HepG2 (cell line): ENCODE measurements around the gene MAN1A2. TPM values are rescaled to one million over a fixed set of nuclear protein-coding genes. Genes with fewer than 3 reads are reported as not detected.

ENCODE experiments used
- ATAD3A ChIP-seq: sonication (generic); formaldehyde crosslinking; IDR thresholded peaks from 2 replicates; pipeline ENCODE4 v1.4.0; 2020; ENCODE audit warnings: missing genetic modification reagents
- GATAD2A ChIP-seq: IDR thresholded peaks from 2 replicates; pipeline ENCODE4 v1.6.1; 2016
- HNRNPH1 ChIP-seq: fragments of 200-400 bp; formaldehyde crosslinking; optimal IDR thresholded peaks from 2 replicates; pipeline ENCODE3; 2017; ENCODE audit warnings: mild to moderate bottlenecking, low read depth, low read length
- IKZF1 ChIP-seq: fragments of 450-650 bp; IDR thresholded peaks from 2 replicates; pipeline ENCODE4 v1.7.1; 2016
- KAT8 ChIP-seq: IDR thresholded peaks from 2 replicates; pipeline ENCODE4 v1.6.1; 2016; ENCODE audit warnings: missing genetic modification reagents, missing compliant biosample characterization
- KLF15 ChIP-seq: sonication (generic); formaldehyde crosslinking; IDR thresholded peaks from 2 replicates; pipeline ENCODE4 v1.8.1; 2023; ENCODE audit warnings: borderline replicate concordance, mild to moderate bottlenecking, inconsistent platforms, missing genetic modification reagents, mixed read lengths
- MAZ ChIP-seq, 2 experiments: sonication (generic) in 1 of 2; formaldehyde crosslinking in 1 of 2; IDR thresholded peaks; 2 replicates each; pipeline versions ENCODE4 v1.5.0 to v1.6.1; 2012 to 2020; ENCODE audit warnings: low read depth in 2 of 2, mild to moderate bottlenecking in 2 of 2, borderline replicate concordance in 1 of 2, improper control_type of control experiment in 1 of 2, low read length in 1 of 2, missing genetic modification reagents in 1 of 2, moderate library complexity in 1 of 2
- NCOA1 ChIP-seq: sonication (generic); formaldehyde crosslinking; IDR thresholded peaks from 2 replicates; pipeline ENCODE4 v1.9.0; 2021; ENCODE audit warnings: missing genetic modification reagents
- ONECUT2 ChIP-seq: sonication (generic); formaldehyde crosslinking; IDR thresholded peaks from 2 replicates; pipeline ENCODE4 v1.4.0; 2020; ENCODE audit warnings: missing genetic modification reagents
- RARA ChIP-seq: IDR thresholded peaks from 2 replicates; pipeline ENCODE4 v1.6.1; 2016; ENCODE audit warnings: missing genetic modification reagents, missing compliant biosample characterization
- RARG ChIP-seq: sonication (generic); formaldehyde crosslinking; IDR thresholded peaks from 2 replicates; pipeline ENCODE4 v1.4.0; 2020; ENCODE audit warnings: low read depth, mild to moderate bottlenecking, missing genetic modification reagents
- REXO4 ChIP-seq: sonication (generic); formaldehyde crosslinking; IDR thresholded peaks from 2 replicates; pipeline ENCODE4 v1.8.0; 2022; ENCODE audit warnings: missing genetic modification reagents, mild to moderate bottlenecking, borderline replicate concordance
- RORA ChIP-seq: sonication (generic); formaldehyde crosslinking; IDR thresholded peaks from 2 replicates; pipeline ENCODE4 v1.5.0; 2020; ENCODE audit warnings: mild to moderate bottlenecking, missing genetic modification reagents, moderate library complexity
- TEAD2 ChIP-seq: sonication (generic); formaldehyde crosslinking; IDR thresholded peaks from 2 replicates; pipeline ENCODE4 v1.9.0; 2021; ENCODE audit warnings: missing genetic modification reagents
- ZFAT ChIP-seq: sonication (generic); formaldehyde crosslinking; conservative IDR thresholded peaks from 2 replicates; pipeline ENCODE4 v1.8.1; 2023; ENCODE audit warnings: missing genetic modification reagents, inconsistent platforms
- ZNF101 ChIP-seq: sonication (generic); formaldehyde crosslinking; IDR thresholded peaks from 2 replicates; pipeline ENCODE4 v1.4.0; 2020; ENCODE audit warnings: mild to moderate bottlenecking, low read depth, missing genetic modification reagents, borderline replicate concordance
- ZNF773 ChIP-seq: sonication (generic); formaldehyde crosslinking; IDR thresholded peaks from 2 replicates; pipeline ENCODE4 v1.4.0; 2020; ENCODE audit warnings: missing genetic modification reagents, borderline replicate concordance
- polyA plus RNA-seq, 8 experiments: library from polyadenylated mRNA; depleted of rRNA in 3 of 8; stranded (reverse) in 7 of 8; unstranded in 1 of 8; fragments of >200 nt; fragmentation: Illumina TruSeq in 4 of 8; extraction: Trizol in 4 of 8; gene quantifications; 2 replicates each; pipeline versions ENCODE4 v1.2.1 to v1.2.3, GENCODE V29; 2011 to 2016; ENCODE audit warnings: low read depth in 4 of 8, missing spikeins in 1 of 8, mixed read lengths in 1 of 8; ENCODE audit not compliant: insufficient read depth in 1 of 8
- total RNA-seq, 5 experiments: library from RNA; depleted of rRNA; stranded (reverse); fragments of >200 nt; fragmentation: Illumina TruSeq; extraction: Trizol; gene quantifications; 2 replicates each; pipeline ENCODE4 v1.2.3, GENCODE V29; 2016; ENCODE audit warnings: low read depth in 1 of 5
- TF ChIP-seq, protein P1 (sequence below): sonication (generic); formaldehyde crosslinking; conservative IDR thresholded peaks from 2 replicates; pipeline ENCODE4 v1.5.0; 2020; ENCODE audit warnings: missing genetic modification reagents
- TF ChIP-seq, protein P2 (sequence below): sonication (generic); formaldehyde crosslinking; IDR thresholded peaks from 2 replicates; pipeline ENCODE4 v1.5.1; 2020; ENCODE audit warnings: mild to moderate bottlenecking, moderate library complexity, missing genetic modification reagents
- TF ChIP-seq, protein P3 (sequence below): sonication (generic); formaldehyde crosslinking; IDR thresholded peaks from 2 replicates; pipeline ENCODE4 v1.8.0; 2022; ENCODE audit warnings: missing genetic modification reagents, mild to moderate bottlenecking, borderline replicate concordance
- TF ChIP-seq, protein P4 (sequence below): sonication (generic); formaldehyde crosslinking; IDR thresholded peaks from 2 replicates; pipeline ENCODE4 v1.5.0; 2020; ENCODE audit warnings: mild to moderate bottlenecking, missing genetic modification reagents
- TF ChIP-seq, protein P5 (sequence below): IDR thresholded peaks from 2 replicates; pipeline ENCODE4 v1.6.1; 2016; ENCODE audit warnings: low read depth, control low read depth
- TF ChIP-seq, protein P6 (sequence below): IDR thresholded peaks from 2 replicates; pipeline ENCODE4 v1.6.1; 2016; ENCODE audit warnings: low read depth, borderline replicate concordance

The MAN1A2 gene
- total and polyA plus RNA-seq, 2 of the 13 experiments (the other 11 are each of a cell fraction or from before 2014, with no cell fraction given) = 8.0 to 19.9 TPM

DNA sequence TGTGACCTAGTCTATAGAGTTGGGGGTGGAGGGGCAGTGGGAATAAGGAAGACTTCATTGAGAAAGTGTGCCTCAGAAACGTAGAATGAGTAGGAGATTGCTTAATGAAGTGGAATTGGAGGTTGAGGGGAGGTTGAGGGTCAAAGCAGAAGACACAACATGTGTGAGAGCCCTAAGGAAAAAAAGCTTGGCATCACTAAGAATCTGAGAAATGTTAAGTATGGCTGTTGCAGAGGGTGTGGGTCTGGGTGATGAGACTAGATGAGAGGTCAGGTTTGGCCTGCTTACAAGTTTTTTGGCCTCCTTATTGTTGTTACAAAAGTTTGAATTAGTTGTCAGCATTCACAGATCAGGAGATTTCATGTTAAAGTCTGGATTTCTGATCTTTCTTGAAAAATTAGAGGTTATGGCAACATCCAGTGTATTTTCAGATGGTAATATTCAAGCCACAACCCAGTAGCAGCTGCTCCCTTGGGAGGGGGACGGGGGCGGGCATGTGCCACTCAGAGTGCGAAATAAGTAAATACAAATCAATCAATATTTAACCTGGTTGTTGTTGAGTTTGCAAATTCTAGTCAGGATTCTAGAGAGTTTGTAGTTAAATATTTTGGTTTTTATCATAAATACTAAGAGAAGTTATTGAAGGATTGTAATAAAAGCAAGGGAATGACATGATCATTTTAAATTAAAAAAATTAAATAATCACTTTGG, 4.3 kb downstream of the MAN1A2 start (continued):
- TF ChIP-seq, protein P1, sequence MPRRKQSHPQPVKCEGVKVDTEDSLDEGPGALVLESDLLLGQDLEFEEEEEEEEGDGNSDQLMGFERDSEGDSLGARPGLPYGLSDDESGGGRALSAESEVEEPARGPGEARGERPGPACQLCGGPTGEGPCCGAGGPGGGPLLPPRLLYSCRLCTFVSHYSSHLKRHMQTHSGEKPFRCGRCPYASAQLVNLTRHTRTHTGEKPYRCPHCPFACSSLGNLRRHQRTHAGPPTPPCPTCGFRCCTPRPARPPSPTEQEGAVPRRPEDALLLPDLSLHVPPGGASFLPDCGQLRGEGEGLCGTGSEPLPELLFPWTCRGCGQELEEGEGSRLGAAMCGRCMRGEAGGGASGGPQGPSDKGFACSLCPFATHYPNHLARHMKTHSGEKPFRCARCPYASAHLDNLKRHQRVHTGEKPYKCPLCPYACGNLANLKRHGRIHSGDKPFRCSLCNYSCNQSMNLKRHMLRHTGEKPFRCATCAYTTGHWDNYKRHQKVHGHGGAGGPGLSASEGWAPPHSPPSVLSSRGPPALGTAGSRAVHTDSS (CRISPR knock-in tag) = no peak
- TF ChIP-seq, protein P2, sequence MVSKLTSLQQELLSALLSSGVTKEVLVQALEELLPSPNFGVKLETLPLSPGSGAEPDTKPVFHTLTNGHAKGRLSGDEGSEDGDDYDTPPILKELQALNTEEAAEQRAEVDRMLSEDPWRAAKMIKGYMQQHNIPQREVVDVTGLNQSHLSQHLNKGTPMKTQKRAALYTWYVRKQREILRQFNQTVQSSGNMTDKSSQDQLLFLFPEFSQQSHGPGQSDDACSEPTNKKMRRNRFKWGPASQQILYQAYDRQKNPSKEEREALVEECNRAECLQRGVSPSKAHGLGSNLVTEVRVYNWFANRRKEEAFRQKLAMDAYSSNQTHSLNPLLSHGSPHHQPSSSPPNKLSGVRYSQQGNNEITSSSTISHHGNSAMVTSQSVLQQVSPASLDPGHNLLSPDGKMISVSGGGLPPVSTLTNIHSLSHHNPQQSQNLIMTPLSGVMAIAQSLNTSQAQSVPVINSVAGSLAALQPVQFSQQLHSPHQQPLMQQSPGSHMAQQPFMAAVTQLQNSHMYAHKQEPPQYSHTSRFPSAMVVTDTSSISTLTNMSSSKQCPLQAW (CRISPR knock-in tag) = no peak
- TF ChIP-seq HNRNPH1 (no peak), KLF15 (CRISPR knock-in tag) (no peak), TEAD2 (CRISPR knock-in tag) (no peak), ZNF101 (CRISPR knock-in tag) (no peak), RARG (CRISPR knock-in tag) (no peak), REXO4 (no peak), ONECUT2 (CRISPR knock-in tag) (peak; percentile 76; the same call in 1 of the 2 replicates), KAT8 (CRISPR knock-in tag) (no peak), NCOA1 (CRISPR knock-in tag) (no peak), MAZ (IDR thresholded peaks at IDR 0.05; ENCODE audit: borderline replicate concordance, low read depth, low read length) (peak; percentile 55; the same call in 1 of the 2 replicates), MAZ (CRISPR knock-in tag; IDR thresholded peaks at IDR 0.05; ENCODE audit: low read depth) (no peak), RARA (no peak), ZNF773 (no peak), GATAD2A (CRISPR knock-in tag) (0 out of 2 replicates have a peak, but pooled peaks have one; percentile 24), ZFAT (CRISPR knock-in tag) (no peak), IKZF1 (no peak), RORA (CRISPR knock-in tag) (no peak), ATAD3A (no peak)
- TF ChIP-seq, protein P3, sequence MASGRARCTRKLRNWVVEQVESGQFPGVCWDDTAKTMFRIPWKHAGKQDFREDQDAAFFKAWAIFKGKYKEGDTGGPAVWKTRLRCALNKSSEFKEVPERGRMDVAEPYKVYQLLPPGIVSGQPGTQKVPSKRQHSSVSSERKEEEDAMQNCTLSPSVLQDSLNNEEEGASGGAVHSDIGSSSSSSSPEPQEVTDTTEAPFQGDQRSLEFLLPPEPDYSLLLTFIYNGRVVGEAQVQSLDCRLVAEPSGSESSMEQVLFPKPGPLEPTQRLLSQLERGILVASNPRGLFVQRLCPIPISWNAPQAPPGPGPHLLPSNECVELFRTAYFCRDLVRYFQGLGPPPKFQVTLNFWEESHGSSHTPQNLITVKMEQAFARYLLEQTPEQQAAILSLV (CRISPR knock-in tag) = no peak
- TF ChIP-seq, protein P4, sequence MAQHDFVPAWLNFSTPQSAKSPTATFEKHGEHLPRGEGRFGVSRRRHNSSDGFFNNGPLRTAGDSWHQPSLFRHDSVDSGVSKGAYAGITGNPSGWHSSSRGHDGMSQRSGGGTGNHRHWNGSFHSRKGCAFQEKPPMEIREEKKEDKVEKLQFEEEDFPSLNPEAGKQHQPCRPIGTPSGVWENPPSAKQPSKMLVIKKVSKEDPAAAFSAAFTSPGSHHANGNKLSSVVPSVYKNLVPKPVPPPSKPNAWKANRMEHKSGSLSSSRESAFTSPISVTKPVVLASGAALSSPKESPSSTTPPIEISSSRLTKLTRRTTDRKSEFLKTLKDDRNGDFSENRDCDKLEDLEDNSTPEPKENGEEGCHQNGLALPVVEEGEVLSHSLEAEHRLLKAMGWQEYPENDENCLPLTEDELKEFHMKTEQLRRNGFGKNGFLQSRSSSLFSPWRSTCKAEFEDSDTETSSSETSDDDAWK = no peak
- TF ChIP-seq, protein P5, sequence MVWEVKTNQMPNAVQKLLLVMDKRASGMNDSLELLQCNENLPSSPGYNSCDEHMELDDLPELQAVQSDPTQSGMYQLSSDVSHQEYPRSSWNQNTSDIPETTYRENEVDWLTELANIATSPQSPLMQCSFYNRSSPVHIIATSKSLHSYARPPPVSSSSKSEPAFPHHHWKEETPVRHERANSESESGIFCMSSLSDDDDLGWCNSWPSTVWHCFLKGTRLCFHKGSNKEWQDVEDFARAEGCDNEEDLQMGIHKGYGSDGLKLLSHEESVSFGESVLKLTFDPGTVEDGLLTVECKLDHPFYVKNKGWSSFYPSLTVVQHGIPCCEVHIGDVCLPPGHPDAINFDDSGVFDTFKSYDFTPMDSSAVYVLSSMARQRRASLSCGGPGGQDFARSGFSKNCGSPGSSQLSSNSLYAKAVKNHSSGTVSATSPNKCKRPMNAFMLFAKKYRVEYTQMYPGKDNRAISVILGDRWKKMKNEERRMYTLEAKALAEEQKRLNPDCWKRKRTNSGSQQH (CRISPR knock-in tag) = no peak
- TF ChIP-seq, protein P6, sequence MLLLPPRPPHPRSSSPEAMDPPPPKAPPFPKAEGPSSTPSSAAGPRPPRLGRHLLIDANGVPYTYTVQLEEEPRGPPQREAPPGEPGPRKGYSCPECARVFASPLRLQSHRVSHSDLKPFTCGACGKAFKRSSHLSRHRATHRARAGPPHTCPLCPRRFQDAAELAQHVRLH (CRISPR knock-in tag) = no peak
